ENCODE results near the gene ABHD17A. TPM values are rescaled to one million over a fixed set of nuclear protein-coding genes. Genes with fewer than 3 reads are reported as not detected.

ABHD17A gene
- total RNA-seq, 1 experiment from 2014 or later: 39.5 TPM

- Mint-ChIP-seq H3K27me3 (ENCODE audit: insufficient read depth, unreplicated experiment) (no peaks in the 10 kb centered on the region), H3K4me1 (ENCODE audit: insufficient read depth, unreplicated experiment) (no peaks in the 10 kb centered on the region), H3K36me3 (ENCODE audit: insufficient read depth, unreplicated experiment) (peaks cover 22% of the 10 kb centered on the region), H3K27ac (ENCODE audit: low read depth, unreplicated experiment) (no peak overlapping the region), H3K9me3 (ENCODE audit: unreplicated experiment) (no peaks in the 10 kb centered on the region), H3K4me3 (ENCODE audit: unreplicated experiment) (no peak overlapping the region)
- ChIA-PET POLR2A (no interaction called here), CTCF (interaction anchor here (0.6 to 7.3 kb wide), 9 partner anchors 8 to 264 kb away, joined by 3 to 57 read pairs (median 5); no protein-coding TSS in a partner anchor)
- BruUV-seq (replicated peaks): no TSS peak
- intact Hi-C loops (cut with micrococcal nuclease): no loop called here
- no peak for TF ChIP-seq CTCF (IDR thresholded peaks at IDR 0.05; ENCODE audit: unreplicated experiment)
- DNase-seq (ENCODE audit: unreplicated experiment): no peak
These were observed 48.7 kb downstream of the ABHD17A start for GRCh38 chr19:1836458-1837221.

GRCh38 chr19:1833540-1833939 lies 51.8 kb downstream of the ABHD17A start:
- ChIA-PET CTCF (interaction anchor here (0.5 kb wide), 1 partner anchor 10 kb away, joined by 6 read pairs; no protein-coding TSS in a partner anchor), POLR2A (interaction anchor here (0.6 kb wide), 1 partner anchor 301 kb away, joined by 3 read pairs; no protein-coding TSS in a partner anchor)
- Mint-ChIP-seq H3K9me3 (ENCODE audit: unreplicated experiment) (no peaks in the 10 kb centered on the region), H3K27me3 (ENCODE audit: insufficient read depth, unreplicated experiment) (no peaks in the 10 kb centered on the region), H3K27ac (ENCODE audit: low read depth, unreplicated experiment) (no peak overlapping the region), H3K36me3 (ENCODE audit: insufficient read depth, unreplicated experiment) (peaks cover 27% of the 10 kb centered on the region), H3K4me1 (ENCODE audit: insufficient read depth, unreplicated experiment) (no peaks in the 10 kb centered on the region), H3K4me3 (ENCODE audit: unreplicated experiment) (no peak overlapping the region)
- no peak for TF ChIP-seq CTCF (IDR thresholded peaks at IDR 0.05; ENCODE audit: unreplicated experiment)
- no TSS peak for BruUV-seq (replicated peaks)
- no peak for DNase-seq (ENCODE audit: unreplicated experiment)
- intact Hi-C loops (cut with micrococcal nuclease): no loop called here

GRCh38 chr19:1832046-1832663 lies 53.1 kb downstream of the ABHD17A start:
- H3K27me3 Mint-ChIP-seq (ENCODE audit: insufficient read depth, unreplicated experiment): no peaks in the 10 kb centered on the region
- H3K4me1 Mint-ChIP-seq (ENCODE audit: insufficient read depth, unreplicated experiment): no peaks in the 10 kb centered on the region
- TF ChIP-seq CTCF (IDR thresholded peaks at IDR 0.05; ENCODE audit: unreplicated experiment): no peak
- BruUV-seq (replicated peaks): no TSS peak
- ChIA-PET POLR2A (no interaction called here), CTCF (interaction anchor here (0.7 to 0.9 kb wide), 2 partner anchors 12 to 286 kb away, joined by 3 to 4 read pairs; no protein-coding TSS in a partner anchor)
- intact Hi-C loops (cut with micrococcal nuclease): no loop called here
- no peak overlapping the region for H3K27ac Mint-ChIP-seq (ENCODE audit: low read depth, unreplicated experiment)
- peaks cover 27% of the 10 kb centered on the region for H3K36me3 Mint-ChIP-seq (ENCODE audit: insufficient read depth, unreplicated experiment)
- no peak overlapping the region for H3K4me3 Mint-ChIP-seq (ENCODE audit: unreplicated experiment)
- no peak for DNase-seq (ENCODE audit: unreplicated experiment)
- no peaks in the 10 kb centered on the region for H3K9me3 Mint-ChIP-seq (ENCODE audit: unreplicated experiment)

GRCh38 chr19:1830978-1831377 lies 54.3 kb downstream of the ABHD17A start:
- Mint-ChIP-seq H3K36me3 (ENCODE audit: insufficient read depth, unreplicated experiment) (peaks cover 25% of the 10 kb centered on the region), H3K9me3 (ENCODE audit: unreplicated experiment) (no peaks in the 10 kb centered on the region), H3K27ac (ENCODE audit: low read depth, unreplicated experiment) (no peak overlapping the region), H3K27me3 (ENCODE audit: insufficient read depth, unreplicated experiment) (no peaks in the 10 kb centered on the region), H3K4me1 (ENCODE audit: insufficient read depth, unreplicated experiment) (peaks cover 1% of the 10 kb centered on the region), H3K4me3 (ENCODE audit: unreplicated experiment) (no peak overlapping the region)
- intact Hi-C loops (cut with micrococcal nuclease): no loop called here
- no TSS peak for BruUV-seq (replicated peaks)
- no peak for DNase-seq (ENCODE audit: unreplicated experiment)
- CTCF ChIA-PET: interaction anchor here (0.9 to 2.0 kb wide), 3 partner anchors 8 to 64 kb away, joined by 3 to 10 read pairs (median 3); no protein-coding TSS in a partner anchor
- POLR2A ChIA-PET: no interaction called here
- no peak for TF ChIP-seq CTCF (IDR thresholded peaks at IDR 0.05; ENCODE audit: unreplicated experiment)
